NCI-H187 treated with DMSO at 0.1 percent for 48 hours (cell line): Measurements from ENCODE around the gene SLC25A26.
"Not testable (repeated sequence)": the region's sequence is repeated elsewhere in the genome, so short reads cannot be mapped to it uniquely, and the experiment has no call there.

ENCODE experiments used
- DNase-seq: peaks from one replicate; lab custom pipeline; 2025; lab: John Stamatoyannopoulos, UW

SLC25A26 gene

GRCh38 chr3:66220602-66221377 is at the start of gene SLC25A26:
Gene SLC25A26, plus strand, starts transcription at chr3:66221001. Its CDS starts 94 bp downstream, at chr3:66221095.
- peak; percentile 64 for DNase-seq

GRCh38 chr3:66172394-66172793 is 48.4 kb upstream of the SLC25A26 start:
- no peak for DNase-seq

GRCh38 chr3:66177026-66177425 is 43.8 kb upstream of the SLC25A26 start:
- no peak for DNase-seq

- no peak for DNase-seq
These were observed 42.6 kb upstream of the SLC25A26 start for GRCh38 chr3:66178206-66178605.

- DNase-seq, result no peak
These were observed 41.0 kb upstream of the SLC25A26 start for GRCh38 chr3:66179793-66180192.

- no peak for DNase-seq
These were observed 39.0 kb upstream of the SLC25A26 start for GRCh38 chr3:66181764-66182163.

- no peak for DNase-seq
These were observed 38.6 kb upstream of the SLC25A26 start for GRCh38 chr3:66182246-66182645.

GRCh38 chr3:66186545-66186944 is 34.3 kb upstream of the SLC25A26 start:
- DNase-seq, result no peak

GRCh38 chr3:66195347-66195783 is 25.4 kb upstream of the SLC25A26 start:
- DNase-seq, result no peak

GRCh38 chr3:66196633-66197032 is 24.2 kb upstream of the SLC25A26 start:
- no peak for DNase-seq

- DNase-seq, result no peak
These were observed 22.2 kb upstream of the SLC25A26 start for GRCh38 chr3:66198437-66199088.

- DNase-seq, result no peak
These were observed 21.7 kb upstream of the SLC25A26 start for GRCh38 chr3:66199089-66199473.

- no peak for DNase-seq
These were observed 20.7 kb upstream of the SLC25A26 start for GRCh38 chr3:66200147-66200546.

GRCh38 chr3:66200786-66201185 is 20.0 kb upstream of the SLC25A26 start:
- DNase-seq, result no peak

- no peak for DNase-seq
These were observed 17.5 kb upstream of the SLC25A26 start for GRCh38 chr3:66203275-66203674.

- no peak for DNase-seq
These were observed 14.0 kb upstream of the SLC25A26 start for GRCh38 chr3:66206806-66207205.

- DNase-seq, result no peak
These were observed 12.6 kb upstream of the SLC25A26 start for GRCh38 chr3:66208189-66208588.

GRCh38 chr3:66210687-66211295 is 10.0 kb upstream of the SLC25A26 start:
- no peak for DNase-seq

GRCh38 chr3:66211779-66212178 is 9.0 kb upstream of the SLC25A26 start:
- DNase-seq, result no peak

GRCh38 chr3:66215106-66215505 is 5.7 kb upstream of the SLC25A26 start:
- no peak for DNase-seq

- no peak for DNase-seq
These were observed 735 bp upstream of the SLC25A26 start for GRCh38 chr3:66220066-66220465.

- DNase-seq, result no peak
These were observed 3.4 kb downstream of the SLC25A26 start for GRCh38 chr3:66224220-66224619.

- not testable (repeated sequence) for DNase-seq
These were observed 5.3 kb downstream of the SLC25A26 start for GRCh38 chr3:66226093-66226492.
